SK-N-SH (cell line): ENCODE results near the gene C9orf50. TPM values are rescaled to one million over a fixed set of nuclear protein-coding genes. Genes with fewer than 3 reads are reported as not detected.

ENCODE experiments used
- CTCF ChIA-PET: fragments of 300-600, 350-600 bp; formaldehyde crosslinking; extraction: SDS; loops from one replicate; lab custom pipeline; 2021; lab: Yijun Ruan, JAX
- POLR2A ChIA-PET: fragments of 350-600 bp; sonication (Branson Sonifier 250); formaldehyde crosslinking; extraction: SDS; loops from one replicate; lab custom pipeline; 2020; ENCODE audit warnings: antibody characterized with exemption, inconsistent platforms; lab: Yijun Ruan, JAX
- DNase-seq: peaks from one replicate; pipeline ENCODE4 v3.0.0; 2012
- H2AFZ ChIP-seq: fragments of 200-600 bp; sonication (generic); 2 replicates; pipeline ENCODE4 v1.8.1; 2016; ENCODE audit warnings: antibody characterized with exemption, mild to moderate bottlenecking, low read depth
- H3F3A ChIP-seq: fragments of 200-600 bp; sonication (generic); replicated peaks from 2 replicates; pipeline ENCODE3; 2016; ENCODE audit warnings: antibody characterized with exemption, mild to moderate bottlenecking; ENCODE audit not compliant: insufficient read depth
- H3K27ac ChIP-seq, 2 experiments: fragments of 200-500 bp in 1 of 2; fragments of 200-600 bp in 1 of 2; sonication (Bioruptor generic) in 1 of 2; sonication (generic), shearing (Covaris generic) in 1 of 2; 2 replicates each; pipeline versions ENCODE4 v1.5.1 to v1.6.1; 2014 to 2016; ENCODE audit warnings: low read depth in 2 of 2, inconsistent platforms in 1 of 2, low read length in 1 of 2, mild to moderate bottlenecking in 1 of 2, mixed read lengths in 1 of 2
- H3K27me3 ChIP-seq: fragments of 200-600 bp; sonication (generic), shearing (Covaris generic); 2 replicates; pipeline ENCODE4 v1.6.1; 2016; ENCODE audit warnings: mixed run types; ENCODE audit not compliant: insufficient read depth
- H3K36me3 ChIP-seq, 2 experiments: fragments of 200-500 bp in 1 of 2; fragments of 200-600 bp in 1 of 2; sonication (Bioruptor generic) in 1 of 2; sonication (generic) in 1 of 2; replicated peaks in 1 of 2; 2 replicates each; pipeline versions ENCODE3 to v1.5.1; 2014 to 2016; ENCODE audit warnings: low read length in 1 of 2, mild to moderate bottlenecking in 1 of 2; ENCODE audit not compliant: insufficient read depth in 2 of 2, control insufficient read depth in 1 of 2
- H3K4me1 ChIP-seq, 2 experiments: fragments of 200-500 bp in 1 of 2; fragments of 200-600 bp in 1 of 2; sonication (Bioruptor generic) in 1 of 2; sonication (generic), shearing (Covaris generic) in 1 of 2; 2 replicates each; pipeline versions ENCODE4 v1.5.1 to v1.6.1; 2014 to 2016; ENCODE audit warnings: low read depth in 1 of 2, low read length in 1 of 2, mixed run types in 1 of 2; ENCODE audit not compliant: insufficient read depth in 2 of 2, control insufficient read depth in 1 of 2
- H3K4me2 ChIP-seq: fragments of 200-600 bp; sonication (generic), shearing (Covaris generic); 2 replicates; pipeline ENCODE4 v1.6.1; 2017; ENCODE audit warnings: mixed run types
- H3K4me3 ChIP-seq, 2 experiments: fragments of 200-500 bp in 1 of 2; fragments of 200-600 bp in 1 of 2; sonication (Bioruptor generic) in 1 of 2; sonication (generic), shearing (Covaris generic) in 1 of 2; 2 replicates each; pipeline versions ENCODE4 v1.5.1 to v1.8.1; 2014 to 2016; ENCODE audit warnings: low read depth in 2 of 2, inconsistent platforms in 1 of 2, low read length in 1 of 2, mild to moderate bottlenecking in 1 of 2, mixed read lengths in 1 of 2, moderate library complexity in 1 of 2
- H3K79me2 ChIP-seq: fragments of 200-600 bp; sonication (generic); 2 replicates; pipeline ENCODE4 v1.8.1; 2017; ENCODE audit warnings: mild to moderate bottlenecking; ENCODE audit not compliant: insufficient read depth
- H3K9ac ChIP-seq: fragments of 200-600 bp; sonication (generic); 2 replicates; pipeline ENCODE4 v1.6.1; 2017; ENCODE audit warnings: mixed run types
- H3K9me2 ChIP-seq: fragments of 200-600 bp; sonication (generic); 2 replicates; pipeline ENCODE4 v1.6.1; 2017; ENCODE audit warnings: mixed run types
- H3K9me3 ChIP-seq: fragments of 200-600 bp; sonication (generic); 2 replicates; pipeline ENCODE4 v1.6.1; 2017; ENCODE audit warnings: mixed run types, mild to moderate bottlenecking, moderate library complexity
- H4K20me1 ChIP-seq: fragments of 200-600 bp; sonication (generic); 2 replicates; pipeline ENCODE4 v1.6.1; 2017; ENCODE audit warnings: mild to moderate bottlenecking, mixed run types; ENCODE audit not compliant: insufficient read depth
- ELF1 ChIP-seq: IDR thresholded peaks from 2 replicates; pipeline ENCODE4 v1.4.0; 2012
- EP300 ChIP-seq, 2 experiments: IDR thresholded peaks; 2 replicates each; pipeline versions ENCODE4 v1.4.0 to v1.6.1; 2012; ENCODE audit warnings: borderline replicate concordance in 1 of 2, low read depth in 1 of 2, low read length in 1 of 2
- FOSL2 ChIP-seq: IDR thresholded peaks from 2 replicates; pipeline ENCODE4 v1.4.0; 2012; ENCODE audit warnings: low read depth, mild to moderate bottlenecking, moderate library complexity, borderline replicate concordance
- GABPA ChIP-seq: IDR thresholded peaks from 2 replicates; pipeline ENCODE4 v1.4.0; 2012; ENCODE audit warnings: low read depth, mild to moderate bottlenecking
- MEF2A ChIP-seq: IDR thresholded peaks from 2 replicates; pipeline ENCODE4 v1.4.0; 2012; ENCODE audit warnings: low read depth, borderline replicate concordance
- NFIC ChIP-seq: IDR thresholded peaks from 2 replicates; pipeline ENCODE4 v1.4.0; 2012; ENCODE audit warnings: borderline replicate concordance
- POLR2AphosphoS5 ChIP-seq: IDR thresholded peaks from 2 replicates; pipeline ENCODE4 v1.6.1; 2012; ENCODE audit warnings: low read depth, low read length
- RAD21 ChIP-seq: IDR thresholded peaks from 2 replicates; pipeline ENCODE4 v1.6.1; 2012; ENCODE audit warnings: mild to moderate bottlenecking, low read length
- SIN3A ChIP-seq: IDR thresholded peaks from 2 replicates; pipeline ENCODE4 v1.6.1; 2012; ENCODE audit warnings: low read depth, mild to moderate bottlenecking, low read length, moderate library complexity, borderline replicate concordance
- TCF12 ChIP-seq: IDR thresholded peaks from 2 replicates; pipeline ENCODE4 v1.4.0; 2012
- YY1 ChIP-seq: IDR thresholded peaks from 2 replicates; pipeline ENCODE4 v1.4.0; 2012; ENCODE audit warnings: low read depth, mild to moderate bottlenecking
- WGBS: methylation state at CpG from one replicate; pipeline ENCODE4 v1.1.6; 2017; ENCODE audit warnings: low lambda C conversion rate; 5-methylcytosine and 5-hydroxymethylcytosine counted together
- polyA plus RNA-seq, 3 experiments: library from polyadenylated mRNA; depleted of rRNA; stranded (reverse); fragments of >200 nt; gene quantifications; 2 replicates each; pipeline ENCODE4 v1.2.3, GENCODE V29; 2012
- TF ChIP-seq, protein P1 (sequence below): IDR thresholded peaks from 2 replicates; pipeline ENCODE4 v1.4.0; 2012; ENCODE audit warnings: low read depth, borderline replicate concordance
- TF ChIP-seq, protein P2 (sequence below): fragments of 150-350 bp; IDR thresholded peaks from 2 replicates; pipeline ENCODE4 v1.6.1; 2017; ENCODE audit warnings: antibody characterized with exemption, low read length, low read depth, borderline replicate concordance
- TF ChIP-seq, protein P3 (sequence below): IDR thresholded peaks from 2 replicates; pipeline ENCODE4 v1.4.0; 2012; ENCODE audit warnings: low read depth
- TF ChIP-seq, protein P4 (sequence below): IDR thresholded peaks from 2 replicates; pipeline ENCODE4 v1.6.1; 2012; ENCODE audit warnings: mild to moderate bottlenecking, low read depth, low read length, moderate library complexity

The C9orf50 gene
- polyA plus RNA-seq, 1 of the 3 experiments (the other 2 are of a cell fraction): 0.30 TPM

DNA sequence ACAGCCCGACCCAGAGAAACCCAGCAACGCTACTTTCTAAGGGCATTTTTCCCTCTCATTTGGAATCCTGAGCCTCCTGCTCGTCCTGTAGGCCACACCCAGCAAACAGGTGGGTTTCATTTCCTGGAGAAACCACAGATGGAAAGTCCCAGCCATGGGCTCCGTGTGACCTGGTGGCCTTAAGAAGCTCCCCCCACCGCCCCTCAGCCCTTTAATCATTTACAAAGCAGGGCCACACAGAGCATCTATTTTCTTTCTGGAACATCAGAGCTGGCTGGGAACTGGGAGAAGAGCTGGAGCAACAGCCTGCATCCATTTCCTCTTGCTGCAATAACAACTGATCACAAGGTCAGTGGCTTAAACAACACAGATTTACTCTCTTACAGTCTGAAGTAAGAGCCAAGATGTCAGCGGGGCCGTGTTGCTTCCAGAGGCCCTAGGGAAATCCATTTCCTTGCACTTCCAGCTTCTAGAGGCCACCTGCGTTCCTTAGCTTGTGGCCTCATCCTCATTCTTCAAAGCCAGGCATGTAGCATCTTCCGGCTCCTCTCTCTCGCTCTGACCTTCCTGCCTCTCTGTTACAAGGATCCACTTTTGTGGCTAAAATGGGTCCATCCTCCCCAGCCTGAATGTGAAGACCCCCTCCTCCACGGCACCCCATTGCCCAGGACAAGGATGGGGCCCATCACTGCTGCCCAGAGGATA, 40.5 kb downstream of the C9orf50 start:
- TF ChIP-seq EP300 (IDR thresholded peaks at IDR 0.05; ENCODE audit: borderline replicate concordance in 1 of 2, low read depth in 1 of 2, low read length in 1 of 2): no peak
- TF ChIP-seq, protein P1, sequence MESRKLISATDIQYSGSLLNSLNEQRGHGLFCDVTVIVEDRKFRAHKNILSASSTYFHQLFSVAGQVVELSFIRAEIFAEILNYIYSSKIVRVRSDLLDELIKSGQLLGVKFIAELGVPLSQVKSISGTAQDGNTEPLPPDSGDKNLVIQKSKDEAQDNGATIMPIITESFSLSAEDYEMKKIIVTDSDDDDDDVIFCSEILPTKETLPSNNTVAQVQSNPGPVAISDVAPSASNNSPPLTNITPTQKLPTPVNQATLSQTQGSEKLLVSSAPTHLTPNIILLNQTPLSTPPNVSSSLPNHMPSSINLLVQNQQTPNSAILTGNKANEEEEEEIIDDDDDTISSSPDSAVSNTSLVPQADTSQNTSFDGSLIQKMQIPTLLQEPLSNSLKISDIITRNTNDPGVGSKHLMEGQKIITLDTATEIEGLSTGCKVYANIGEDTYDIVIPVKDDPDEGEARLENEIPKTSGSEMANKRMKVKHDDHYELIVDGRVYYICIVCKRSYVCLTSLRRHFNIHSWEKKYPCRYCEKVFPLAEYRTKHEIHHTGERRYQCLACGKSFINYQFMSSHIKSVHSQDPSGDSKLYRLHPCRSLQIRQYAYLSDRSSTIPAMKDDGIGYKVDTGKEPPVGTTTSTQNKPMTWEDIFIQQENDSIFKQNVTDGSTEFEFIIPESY: no peak
- TF ChIP-seq, protein P2, sequence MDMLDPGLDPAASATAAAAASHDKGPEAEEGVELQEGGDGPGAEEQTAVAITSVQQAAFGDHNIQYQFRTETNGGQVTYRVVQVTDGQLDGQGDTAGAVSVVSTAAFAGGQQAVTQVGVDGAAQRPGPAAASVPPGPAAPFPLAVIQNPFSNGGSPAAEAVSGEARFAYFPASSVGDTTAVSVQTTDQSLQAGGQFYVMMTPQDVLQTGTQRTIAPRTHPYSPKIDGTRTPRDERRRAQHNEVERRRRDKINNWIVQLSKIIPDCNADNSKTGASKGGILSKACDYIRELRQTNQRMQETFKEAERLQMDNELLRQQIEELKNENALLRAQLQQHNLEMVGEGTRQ: no peak
- TF ChIP-seq POLR2AphosphoS5: no peak
- no peak for TF ChIP-seq GABPA
- no peak for TF ChIP-seq YY1
- TF ChIP-seq FOSL2: no peak
- TF ChIP-seq, protein P3, sequence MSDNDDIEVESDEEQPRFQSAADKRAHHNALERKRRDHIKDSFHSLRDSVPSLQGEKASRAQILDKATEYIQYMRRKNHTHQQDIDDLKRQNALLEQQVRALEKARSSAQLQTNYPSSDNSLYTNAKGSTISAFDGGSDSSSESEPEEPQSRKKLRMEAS: no peak
- TF ChIP-seq, protein P4, sequence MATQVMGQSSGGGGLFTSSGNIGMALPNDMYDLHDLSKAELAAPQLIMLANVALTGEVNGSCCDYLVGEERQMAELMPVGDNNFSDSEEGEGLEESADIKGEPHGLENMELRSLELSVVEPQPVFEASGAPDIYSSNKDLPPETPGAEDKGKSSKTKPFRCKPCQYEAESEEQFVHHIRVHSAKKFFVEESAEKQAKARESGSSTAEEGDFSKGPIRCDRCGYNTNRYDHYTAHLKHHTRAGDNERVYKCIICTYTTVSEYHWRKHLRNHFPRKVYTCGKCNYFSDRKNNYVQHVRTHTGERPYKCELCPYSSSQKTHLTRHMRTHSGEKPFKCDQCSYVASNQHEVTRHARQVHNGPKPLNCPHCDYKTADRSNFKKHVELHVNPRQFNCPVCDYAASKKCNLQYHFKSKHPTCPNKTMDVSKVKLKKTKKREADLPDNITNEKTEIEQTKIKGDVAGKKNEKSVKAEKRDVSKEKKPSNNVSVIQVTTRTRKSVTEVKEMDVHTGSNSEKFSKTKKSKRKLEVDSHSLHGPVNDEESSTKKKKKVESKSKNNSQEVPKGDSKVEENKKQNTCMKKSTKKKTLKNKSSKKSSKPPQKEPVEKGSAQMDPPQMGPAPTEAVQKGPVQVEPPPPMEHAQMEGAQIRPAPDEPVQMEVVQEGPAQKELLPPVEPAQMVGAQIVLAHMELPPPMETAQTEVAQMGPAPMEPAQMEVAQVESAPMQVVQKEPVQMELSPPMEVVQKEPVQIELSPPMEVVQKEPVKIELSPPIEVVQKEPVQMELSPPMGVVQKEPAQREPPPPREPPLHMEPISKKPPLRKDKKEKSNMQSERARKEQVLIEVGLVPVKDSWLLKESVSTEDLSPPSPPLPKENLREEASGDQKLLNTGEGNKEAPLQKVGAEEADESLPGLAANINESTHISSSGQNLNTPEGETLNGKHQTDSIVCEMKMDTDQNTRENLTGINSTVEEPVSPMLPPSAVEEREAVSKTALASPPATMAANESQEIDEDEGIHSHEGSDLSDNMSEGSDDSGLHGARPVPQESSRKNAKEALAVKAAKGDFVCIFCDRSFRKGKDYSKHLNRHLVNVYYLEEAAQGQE: no peak
- TF ChIP-seq TCF12: no peak
- no peak for TF ChIP-seq SIN3A
- TF ChIP-seq ELF1: no peak
- TF ChIP-seq NFIC: no peak
- no peak for TF ChIP-seq RAD21
- no peak for TF ChIP-seq MEF2A
- TF ChIP-seq, all 33 proteins: peak for 0
- Histone ChIP-seq H3K4me2 (no peak overlapping the region), H2AFZ (no peak overlapping the region), H3K27ac (no peak overlapping the region), H3K9me3 (no peaks in the 10 kb centered on the region), H4K20me1 (no peaks in the 10 kb centered on the region), H3K27me3 (no peaks in the 10 kb centered on the region), H3K9me2 (no peaks in the 10 kb centered on the region), H3F3A (no peaks in the 10 kb centered on the region), H3K4me3 (no peak overlapping the region), H3K36me3 (no peaks in the 10 kb centered on the region), H3K9ac (no peak overlapping the region), H3K4me1 (peaks cover 0 to 4% of the 10 kb centered on the region in 2 experiments; a peak in 1 of 4 replicates), H3K79me2 (no peaks in the 10 kb centered on the region)
- ChIA-PET CTCF (interaction anchor here (2.2 to 5.1 kb wide), 2 partner anchors 10 to 13 kb away, joined by 5 to 22 read pairs; no protein-coding TSS in a partner anchor), POLR2A (no interaction called here)
- no peak for DNase-seq
- WGBS: 81% methylated on average over 11 of the region's 11 CpGs
